Astrocyte (in vitro differentiated cells and primary cell): ENCODE measurements around the gene SNX24.

Experiments
- CTCF ChIP-seq: IDR thresholded peaks from 2 replicates; pipeline ENCODE4 v1.5.1; 2011; ENCODE audit warnings: low read depth, mild to moderate bottlenecking, inconsistent platforms, low read length, moderate library complexity; ENCODE audit not compliant: insufficient read depth
- EZH2 ChIP-seq: IDR thresholded peaks from 2 replicates; pipeline ENCODE4 v1.6.1; 2012; ENCODE audit warnings: mild to moderate bottlenecking, low read length, inconsistent platforms; ENCODE audit not compliant: insufficient read depth

GRCh38 chr5:122981846-122982245 lies 136.4 kb downstream of the SNX24 start:
- TF ChIP-seq EZH2 (no peak), CTCF (no peak)
